Activated CD4-positive, alpha-beta T cell treated with anti-CD3 and anti-CD28 coated beads, Interleukin-2, amount 50 U/mL, for 16 hours (primary cell): ENCODE data around the gene DBF4.
"Not testable (repeated sequence)": the region's sequence is repeated elsewhere in the genome, so short reads cannot be mapped to it uniquely, and the experiment has no call there.

Source experiments
- DNase-seq: peaks from one replicate; pipeline ENCODE4 v3.0.0-alpha.2; 2020

Gene DBF4

DNA sequence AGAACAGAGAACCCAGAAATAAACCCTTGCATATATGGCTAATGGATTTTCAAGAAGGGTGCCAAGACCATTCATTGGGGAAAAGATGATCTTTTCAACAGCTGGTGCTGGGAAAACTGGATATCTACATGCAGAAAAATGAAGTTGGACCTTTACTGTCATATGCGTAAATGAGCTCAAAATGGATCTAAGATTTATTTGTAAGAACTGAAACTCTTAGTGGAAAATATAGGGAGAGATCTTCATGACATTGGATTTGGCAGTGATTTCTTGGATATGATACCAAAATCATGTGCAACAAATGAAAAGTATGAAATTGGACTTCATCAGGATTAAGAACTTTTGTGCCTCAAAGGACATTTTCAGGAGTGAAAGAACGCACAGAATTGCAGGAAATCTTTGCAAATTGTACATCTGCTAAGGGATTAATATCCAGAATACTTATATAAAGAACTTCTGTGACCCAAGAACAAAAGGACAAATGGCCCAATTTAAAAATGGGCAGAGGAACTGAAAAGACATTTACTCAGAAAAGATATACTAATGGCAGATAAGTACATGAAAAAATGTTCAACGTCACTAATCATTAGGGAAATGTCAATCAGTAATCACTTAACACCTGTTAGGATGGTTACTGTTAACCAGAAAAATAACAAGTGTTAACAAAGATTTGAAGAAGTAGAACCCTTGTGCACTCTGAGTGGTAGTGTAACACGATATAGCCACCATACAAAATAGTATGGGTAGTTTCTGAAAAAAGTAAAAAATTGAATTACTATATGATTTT is 6.1 kb downstream of the DBF4 start:
- DNase-seq: no peak

- DNase-seq: no peak
These were observed 8.7 kb downstream of the DBF4 start for GRCh38 chr7:87885018-87885417.

GRCh38 chr7:87886875-87887274 is 10.6 kb downstream of the DBF4 start:
- DNase-seq: peak; percentile 19

DNA sequence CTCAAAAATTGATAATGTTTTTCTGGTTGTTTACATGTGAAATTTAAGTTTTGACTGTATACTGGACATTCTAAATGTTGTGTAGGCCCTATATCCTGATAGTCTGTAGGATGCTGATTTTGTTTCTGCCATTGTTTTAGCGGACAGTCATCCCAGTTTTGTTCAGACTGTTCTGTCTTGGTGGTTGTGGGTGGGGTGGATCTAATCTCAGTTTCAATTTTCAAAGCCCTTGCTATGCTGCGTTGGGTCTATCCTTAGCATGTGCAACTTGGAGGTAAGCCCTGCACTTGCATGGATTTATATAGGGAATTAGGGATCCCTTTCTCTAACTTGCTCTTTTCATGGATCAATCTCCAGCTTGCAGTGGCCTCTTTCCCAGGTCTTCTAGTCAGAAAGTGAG is 19.1 kb downstream of the DBF4 start:
- DNase-seq: no peak

- DNase-seq: no peak
These were observed 23.0 kb downstream of the DBF4 start for GRCh38 chr7:87899255-87899654.

DNA sequence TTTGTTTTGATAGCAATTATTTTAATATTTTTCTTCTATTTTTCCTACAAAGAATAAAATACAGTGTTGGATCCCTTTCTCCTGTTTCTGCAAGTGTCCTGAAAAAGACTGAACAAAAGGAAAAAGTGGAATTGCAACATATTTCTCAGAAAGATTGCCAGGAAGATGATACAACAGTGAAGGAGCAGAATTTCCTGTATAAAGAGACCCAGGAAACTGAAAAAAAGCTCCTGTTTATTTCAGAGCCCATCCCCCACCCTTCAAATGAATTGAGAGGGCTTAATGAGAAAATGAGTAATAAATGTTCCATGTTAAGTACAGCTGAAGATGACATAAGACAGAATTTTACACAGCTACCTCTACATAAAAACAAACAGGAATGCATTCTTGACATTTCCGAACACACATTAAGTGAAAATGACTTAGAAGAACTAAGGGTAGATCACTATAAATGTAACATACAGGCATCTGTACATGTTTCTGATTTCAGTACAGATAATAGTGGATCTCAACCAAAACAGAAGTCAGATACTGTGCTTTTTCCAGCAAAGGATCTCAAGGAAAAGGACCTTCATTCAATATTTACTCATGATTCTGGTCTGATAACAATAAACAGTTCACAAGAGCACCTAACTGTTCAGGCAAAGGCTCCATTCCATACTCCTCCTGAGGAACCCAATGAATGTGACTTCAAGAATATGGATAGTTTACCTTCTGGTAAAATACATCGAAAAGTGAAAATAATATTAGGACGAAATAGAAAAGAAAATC is 31.0 kb downstream of the DBF4 start:
- DNase-seq: not testable (repeated sequence)

DNA sequence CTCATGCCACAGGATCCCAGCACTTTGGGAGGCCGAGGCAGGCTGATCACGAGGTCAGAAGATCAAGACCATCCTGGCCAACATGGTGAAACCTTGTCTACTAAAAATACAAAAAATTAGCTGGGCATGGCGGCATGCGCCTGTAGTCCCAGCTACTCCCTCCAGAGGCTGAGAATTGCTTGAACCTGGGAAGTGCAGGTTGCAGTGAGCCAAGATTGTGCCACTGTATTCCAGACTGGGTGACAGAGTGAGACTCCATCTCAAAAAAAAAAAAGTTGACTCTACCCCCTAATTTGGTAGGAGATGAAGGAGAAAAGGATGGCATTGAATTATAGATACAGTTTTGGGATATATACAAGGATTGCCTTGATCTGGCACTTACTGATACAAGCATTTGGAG is 32.5 kb downstream of the DBF4 start:
- not testable (repeated sequence) for DNase-seq

GRCh38 chr7:87912121-87912520 is 35.8 kb downstream of the DBF4 start:
- no peak for DNase-seq

DNA sequence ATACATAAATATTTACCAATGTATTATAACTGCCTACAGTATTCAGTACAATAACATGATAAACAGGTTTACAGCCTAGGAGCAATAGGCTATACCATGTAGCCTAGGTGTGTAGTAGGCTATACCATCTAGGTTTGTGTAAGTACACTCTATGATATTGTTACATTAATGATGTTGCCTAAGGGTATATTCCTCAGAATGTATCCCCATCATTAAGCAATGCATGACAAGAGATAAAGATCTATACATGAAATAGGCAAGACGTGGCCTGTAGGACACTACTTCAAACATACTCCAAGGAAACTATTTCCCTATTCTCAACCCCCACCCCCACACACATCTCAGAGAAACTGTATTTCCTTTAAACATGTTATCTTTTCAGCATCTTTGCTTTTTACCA is 42.4 kb downstream of the DBF4 start:
- no peak for DNase-seq

DNA sequence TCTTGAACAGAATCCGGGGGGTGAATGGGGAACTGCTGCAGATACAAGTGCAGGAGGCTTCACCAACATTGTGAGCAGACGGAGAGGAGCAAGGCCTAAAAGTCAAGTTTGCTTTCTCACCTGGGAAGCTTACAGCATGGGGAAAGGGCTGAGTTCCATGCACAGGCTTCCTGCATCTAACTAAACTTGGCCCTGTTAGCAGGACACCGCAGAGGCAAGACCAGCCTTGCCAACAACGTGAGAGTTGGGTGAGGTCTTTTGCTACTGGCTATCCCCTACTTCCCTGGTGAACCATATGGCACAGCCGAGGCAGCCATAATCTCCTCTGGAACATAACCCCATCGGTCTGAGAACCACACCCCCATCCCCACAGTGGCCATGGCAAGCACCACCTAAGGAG is 43.6 kb downstream of the DBF4 start:
- DNase-seq: no peak

DNA sequence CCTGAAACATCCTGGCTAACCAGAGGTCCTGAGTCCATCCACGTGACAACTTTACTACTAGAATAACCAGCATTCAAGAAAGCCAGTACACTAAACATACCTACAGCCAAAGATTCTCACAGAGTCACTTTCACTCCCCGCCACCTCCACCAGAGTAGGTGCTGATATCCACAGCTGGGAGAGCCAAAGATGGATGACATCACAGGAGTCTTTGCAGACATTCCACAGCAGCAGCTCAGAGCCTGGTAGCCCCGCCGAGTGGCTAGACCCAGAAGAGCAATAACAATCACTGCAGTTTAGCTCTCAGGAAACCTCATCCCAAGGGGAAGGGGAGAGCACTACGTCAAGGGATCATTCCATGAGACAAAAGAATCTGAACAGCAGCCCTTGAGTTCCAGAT is 44.3 kb downstream of the DBF4 start:
- no peak for DNase-seq

GRCh38 chr7:87922759-87923395 is 46.6 kb downstream of the DBF4 start:
- DNase-seq: not testable (repeated sequence)

- peak; percentile 31 for DNase-seq
These were observed 50.5 kb downstream of the DBF4 start for GRCh38 chr7:87926581-87927461.

GRCh38 chr7:87933605-87933952 is 57.3 kb downstream of the DBF4 start:
- DNase-seq: no peak

GRCh38 chr7:87933953-87934698 is 57.8 kb downstream of the DBF4 start, which contains the start of gene ADAM22:
Gene ADAM22 (plus strand): TSS chr7:87934251. CDS start chr7:87934466, 215 bp downstream.
- DNase-seq: peak; percentile 89

DNA sequence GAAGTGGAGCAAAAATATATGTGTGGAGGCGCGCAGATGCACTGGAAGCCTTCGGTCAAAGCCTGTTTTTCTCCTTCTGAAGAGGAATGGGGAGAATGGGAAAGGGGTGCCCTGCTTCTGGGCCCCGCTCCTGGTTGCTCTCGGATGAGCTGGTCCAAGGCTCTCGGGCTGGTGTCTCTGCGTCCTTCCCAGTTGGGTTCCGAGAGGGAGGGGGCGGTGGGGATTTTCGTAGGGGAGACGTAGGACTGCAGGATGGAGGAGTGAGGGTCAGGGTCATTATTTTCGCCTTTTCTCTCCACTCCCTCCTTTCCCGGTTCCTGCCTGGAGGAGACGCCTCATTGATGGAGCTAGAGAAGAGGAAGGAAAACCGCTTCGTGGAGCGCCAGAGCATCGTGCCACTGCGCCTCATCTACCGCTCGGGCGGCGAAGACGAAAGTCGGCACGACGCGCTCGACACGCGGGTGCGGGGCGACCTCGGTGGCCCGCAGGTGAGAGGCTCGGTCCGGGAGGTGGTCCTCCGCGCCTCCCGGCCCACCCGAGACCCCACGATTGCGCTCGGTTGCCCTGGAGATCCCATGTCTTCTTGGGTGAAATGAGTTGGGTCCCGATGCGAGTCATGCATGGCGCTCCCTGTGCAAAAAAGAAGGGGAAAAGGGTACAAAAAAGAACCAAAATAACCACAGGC is 58.5 kb downstream of the DBF4 start:
- DNase-seq: no peak

- no peak for DNase-seq
These were observed 59.1 kb downstream of the DBF4 start for GRCh38 chr7:87935384-87935706.

DNA sequence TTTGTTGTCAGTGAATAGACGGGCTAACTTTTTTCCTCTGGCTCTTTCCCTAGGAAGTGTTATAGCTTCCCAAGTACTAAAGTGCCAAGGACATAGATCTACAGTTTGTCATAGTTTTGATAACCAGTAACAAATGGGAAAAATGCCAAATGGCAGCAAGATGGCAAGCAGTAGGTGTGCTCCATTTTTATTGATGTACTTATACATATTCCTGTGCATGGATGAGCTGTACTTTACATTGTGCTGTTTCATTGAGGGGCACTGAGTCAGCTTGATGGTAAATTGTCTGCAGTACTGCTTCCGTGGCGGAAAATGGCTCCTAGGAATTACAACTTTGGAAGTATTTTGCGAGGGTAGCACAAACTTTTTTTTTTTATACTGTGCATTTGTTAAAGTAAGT is 64.8 kb downstream of the DBF4 start:
- no peak for DNase-seq

DNA sequence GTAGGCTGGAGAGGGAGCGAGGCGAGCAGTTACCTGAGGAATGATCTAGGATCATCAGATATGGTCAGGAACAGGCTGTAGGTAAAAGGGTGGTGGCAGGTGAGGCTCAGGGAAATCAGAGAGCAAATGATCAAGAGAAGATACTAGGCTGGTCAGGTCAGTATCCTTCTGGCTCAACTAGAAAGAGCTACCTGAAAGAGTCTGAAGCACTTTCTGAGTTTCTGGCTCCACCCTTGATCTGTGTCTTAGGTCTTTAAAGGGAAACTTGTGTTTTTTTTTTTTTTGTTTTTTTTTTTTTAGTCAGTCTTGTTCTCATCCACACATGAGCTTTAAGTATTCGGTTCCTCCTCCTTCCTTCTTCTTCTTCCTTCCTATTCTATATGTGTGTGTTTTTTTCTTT is 68.3 kb downstream of the DBF4 start:
- DNase-seq: no peak

GRCh38 chr7:87945926-87946325 is 69.6 kb downstream of the DBF4 start:
- DNase-seq: not testable (repeated sequence)

DNA sequence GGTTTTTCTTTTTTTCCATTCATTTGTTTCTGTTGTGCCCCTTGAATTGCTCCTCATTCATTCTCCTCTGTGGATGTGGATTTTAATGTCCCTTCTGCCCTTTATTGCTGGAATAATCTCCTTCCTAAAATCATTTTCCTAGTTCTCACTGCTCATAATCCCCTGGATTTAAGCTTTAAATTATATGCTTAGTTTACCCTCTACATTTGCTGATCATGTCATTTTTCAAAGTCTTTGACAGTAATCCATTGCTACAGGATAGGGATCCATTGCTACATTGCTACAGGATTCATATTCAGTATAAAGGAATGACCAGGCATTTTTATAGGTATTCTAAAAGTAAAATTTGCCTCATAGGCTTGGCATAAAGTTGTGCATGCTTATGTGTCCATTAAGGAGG is 72.1 kb downstream of the DBF4 start:
- DNase-seq: no peak
